H1 (cell line): Measurements from ENCODE around the gene CETN1. TPM values are rescaled to one million over a fixed set of nuclear protein-coding genes. Genes with fewer than 3 reads are reported as not detected.

ENCODE experiments used
- CTCF ChIA-PET: fragments of 300-600 bp; sonication (Branson Sonifier 250); formaldehyde crosslinking; loops from one replicate; lab custom pipeline; 2021; ENCODE audit not compliant: partially characterized antibody; lab: Charles Lee
- POLR2A ChIA-PET: fragments of 300-600 bp; sonication (Branson Sonifier 250); formaldehyde crosslinking; loops from one replicate; lab custom pipeline; 2021; ENCODE audit warnings: inconsistent platforms; ENCODE audit not compliant: partially characterized antibody; lab: Charles Lee
- DNase-seq, 2 experiments: peaks; one replicate each; pipeline versions ENCODE4 v3.0.0 to v3.0.0-alpha.2; 2010 to 2022; ENCODE audit warnings: low spot score in 2 of 2, low read depth in 1 of 2, mixed read lengths in 1 of 2
- FAIRE-seq: peaks from 2 replicates; lab custom pipeline; 2011; peaks lifted over from hg19 to GRCh38; lab: Jason Lieb, UNC
- H2AFZ ChIP-seq: 2 replicates; pipeline ENCODE4 v1.8.1; 2012; ENCODE audit warnings: low read length, inconsistent platforms
- H2AK5ac ChIP-seq: 2 replicates; pipeline ENCODE4 v1.6.1; 2013; ENCODE audit warnings: low read depth, low read length
- H2BK120ac ChIP-seq: replicated peaks from 2 replicates; pipeline ENCODE3; 2013; ENCODE audit warnings: low read depth, low read length, inconsistent platforms
- H2BK12ac ChIP-seq: 2 replicates; pipeline ENCODE4 v1.6.1; 2013; ENCODE audit warnings: low read depth, low read length
- H2BK15ac ChIP-seq: 2 replicates; pipeline ENCODE4 v1.6.1; 2013; ENCODE audit warnings: low read length
- H2BK20ac ChIP-seq: 2 replicates; pipeline ENCODE4 v1.6.1; 2013; ENCODE audit warnings: low read length
- H2BK5ac ChIP-seq: 2 replicates; pipeline ENCODE4 v1.6.1; 2013; ENCODE audit warnings: low read depth, low read length
- H3K14ac ChIP-seq: 2 replicates; pipeline ENCODE4 v1.6.1; 2013; ENCODE audit warnings: inconsistent platforms; ENCODE audit not compliant: insufficient read length
- H3K18ac ChIP-seq: 2 replicates; pipeline ENCODE4 v1.6.1; 2013; ENCODE audit warnings: low read length; ENCODE audit errors: extremely low read depth
- H3K23ac ChIP-seq: 2 replicates; pipeline ENCODE4 v1.6.1; 2013; ENCODE audit warnings: inconsistent platforms; ENCODE audit not compliant: insufficient read length
- H3K23me2 ChIP-seq: 2 replicates; pipeline ENCODE4 v1.6.1; 2013; ENCODE audit warnings: low read depth, low read length
- H3K27ac ChIP-seq: 2 replicates; pipeline ENCODE4 v1.6.1; 2011; ENCODE audit warnings: low read depth, low read length, inconsistent platforms
- H3K27me3 ChIP-seq, 4 experiments: replicated peaks in 1 of 4; 1 replicate in 1 of 4; 2 replicates in 3 of 4; pipeline versions ENCODE4 v1.6.1 to v1.8.1; 2011 to 2013; ENCODE audit warnings: low read length in 3 of 4, mild to moderate bottlenecking in 3 of 4, inconsistent platforms in 2 of 4, mixed read lengths in 2 of 4, moderate library complexity in 1 of 4; ENCODE audit not compliant: control insufficient read depth in 3 of 4, insufficient read depth in 3 of 4; ENCODE audit errors: extremely low read depth in 1 of 4
- H3K36me3 ChIP-seq, 4 experiments: 2 replicates each; pipeline versions ENCODE4 v1.6.1 to v1.8.1; 2011 to 2013; ENCODE audit warnings: mild to moderate bottlenecking in 4 of 4, low read length in 3 of 4, moderate library complexity in 2 of 4, control low read depth in 1 of 4, inconsistent platforms in 1 of 4; ENCODE audit not compliant: insufficient read depth in 4 of 4, control insufficient read depth in 2 of 4
- H3K4ac ChIP-seq: replicated peaks from 2 replicates; pipeline ENCODE3; 2013; ENCODE audit warnings: low read length, low read depth, mixed read lengths, inconsistent platforms; ENCODE audit not compliant: insufficient read length
- H3K4me1 ChIP-seq, 4 experiments: replicated peaks in 1 of 4; 1 replicate in 1 of 4; 2 replicates in 3 of 4; pipeline versions ENCODE4 v1.6.1 to v1.8.1; 2011 to 2013; ENCODE audit warnings: low read length in 3 of 4, inconsistent platforms in 2 of 4, mixed read lengths in 1 of 4; ENCODE audit not compliant: insufficient read depth in 4 of 4, control insufficient read depth in 3 of 4
- H3K4me2 ChIP-seq, 2 experiments: 2 replicates each; pipeline versions ENCODE4 v1.6.1 to v1.8.1; 2011 to 2013; ENCODE audit warnings: low read depth in 2 of 2, low read length in 2 of 2, control low read depth in 1 of 2, inconsistent platforms in 1 of 2, mild to moderate bottlenecking in 1 of 2; ENCODE audit not compliant: insufficient read depth in 1 of 2
- H3K4me3 ChIP-seq, 4 experiments: fragments of 200-600, 300-600 bp in 1 of 4; sonication (generic), shearing (Covaris generic), sonication (Bioruptor Twin) in 1 of 4; 2 replicates each; pipeline versions ENCODE4 v1.5.1 to v1.8.1; 2011 to 2016; ENCODE audit warnings: low read length in 4 of 4, low read depth in 3 of 4, control low read depth in 2 of 4, inconsistent platforms in 2 of 4, mild to moderate bottlenecking in 2 of 4, mixed read lengths in 1 of 4, moderate library complexity in 1 of 4; ENCODE audit not compliant: insufficient read depth in 2 of 4; ENCODE audit errors: extremely low read depth in 1 of 4
- H3K56ac ChIP-seq: replicated peaks from 2 replicates; pipeline ENCODE3; 2013; ENCODE audit warnings: low read depth, mild to moderate bottlenecking, mixed read lengths, low read length, inconsistent platforms; ENCODE audit not compliant: insufficient read length
- H3K79me1 ChIP-seq: 2 replicates; pipeline ENCODE4 v1.6.1; 2013; ENCODE audit warnings: low read depth, low read length, control low read depth
- H3K79me2 ChIP-seq, 2 experiments: 2 replicates each; pipeline versions ENCODE4 v1.6.1 to v1.8.1; 2012 to 2013; ENCODE audit warnings: low read length in 2 of 2, mild to moderate bottlenecking in 2 of 2, inconsistent platforms in 1 of 2; ENCODE audit not compliant: insufficient read depth in 2 of 2, control insufficient read depth in 1 of 2
- H3K9ac ChIP-seq, 4 experiments: replicated peaks in 1 of 4; 1 replicate in 1 of 4; 2 replicates in 3 of 4; pipeline versions ENCODE4 v1.6.1 to v1.8.1; 2011 to 2013; ENCODE audit warnings: low read depth in 3 of 4, low read length in 3 of 4, control low read depth in 2 of 4, mild to moderate bottlenecking in 2 of 4, moderate library complexity in 2 of 4, inconsistent platforms in 1 of 4; ENCODE audit errors: extremely low read depth in 1 of 4
- H3K9me3 ChIP-seq, 2 experiments: 2 replicates each; pipeline versions ENCODE4 v1.6.1 to v1.8.1; 2012 to 2013; ENCODE audit warnings: mild to moderate bottlenecking in 2 of 2, moderate library complexity in 2 of 2, control low read depth in 1 of 2, inconsistent platforms in 1 of 2, low read depth in 1 of 2, low read length in 1 of 2, mixed read lengths in 1 of 2; ENCODE audit not compliant: insufficient read depth in 2 of 2
- H4K20me1 ChIP-seq, 2 experiments: replicated peaks in 1 of 2; 2 replicates each; pipeline versions ENCODE3 to v1.8.1; 2011 to 2013; ENCODE audit warnings: inconsistent platforms in 2 of 2, low read length in 2 of 2, mild to moderate bottlenecking in 1 of 2; ENCODE audit not compliant: insufficient read depth in 2 of 2, control insufficient read depth in 1 of 2
- H4K5ac ChIP-seq: 2 replicates; pipeline ENCODE4 v1.6.1; 2013; ENCODE audit warnings: low read length, low read depth, mixed read lengths, inconsistent platforms; ENCODE audit not compliant: insufficient read length
- H4K8ac ChIP-seq: 2 replicates; pipeline ENCODE4 v1.8.0; 2013; ENCODE audit warnings: mild to moderate bottlenecking, moderate library complexity, low read length, inconsistent platforms; ENCODE audit not compliant: insufficient read depth; ENCODE audit errors: extremely low read depth
- H4K91ac ChIP-seq: replicated peaks from 2 replicates; pipeline ENCODE3; 2013; ENCODE audit warnings: low read length, mixed read lengths, inconsistent platforms; ENCODE audit not compliant: insufficient read length
- CHD2 ChIP-seq: IDR thresholded peaks from 2 replicates; pipeline ENCODE4 v1.6.1; 2012; ENCODE audit warnings: low read length, improper control_type of control experiment
- KDM1A ChIP-seq: fragments of 200-600, 300-600 bp; sonication (generic); IDR thresholded peaks from 2 replicates; pipeline ENCODE4 v1.7.1; 2016; ENCODE audit warnings: mild to moderate bottlenecking, low read length, borderline replicate concordance
- SAP30 ChIP-seq: fragments of 300-600 bp; sonication (generic); IDR thresholded peaks from 2 replicates; pipeline ENCODE4 v1.7.1; 2012; ENCODE audit warnings: low read length, moderate library complexity, mild to moderate bottlenecking, inconsistent platforms; ENCODE audit not compliant: insufficient read depth, insufficient replicate concordance
- SP4 ChIP-seq: IDR thresholded peaks from 2 replicates; pipeline ENCODE4 v1.6.1; 2012; ENCODE audit warnings: low read length, inconsistent platforms
- TCF12 ChIP-seq: IDR thresholded peaks from 2 replicates; pipeline ENCODE4 v1.6.1; 2011; ENCODE audit warnings: low read depth, mild to moderate bottlenecking, low read length
- TEAD4 ChIP-seq: IDR thresholded peaks from 2 replicates; pipeline ENCODE4 v1.6.1; 2012; ENCODE audit warnings: low read depth, low read length, inconsistent platforms, mixed read lengths
- ZNF274 ChIP-seq: IDR thresholded peaks from 2 replicates; pipeline ENCODE4 v1.7.0; 2012; ENCODE audit warnings: low read length, borderline replicate concordance; ENCODE audit errors: extremely low read depth
- WGBS, 2 experiments: shearing (Covaris generic) in 1 of 2; methylation state at CpG; one replicate each; pipeline versions ENCODE4 v1.1.6 to v1.1.7; 2013 to 2015; ENCODE audit warnings: low lambda C conversion rate in 2 of 2, mixed read lengths in 2 of 2, inconsistent platforms in 1 of 2, low coverage in 1 of 2, missing lambda C conversion rate in 1 of 2; ENCODE audit not compliant: insufficient replicate concordance in 2 of 2, insufficient coverage in 1 of 2, insufficient read length in 1 of 2; ENCODE audit errors: extremely low coverage in 1 of 2, missing lambda C conversion rate in 1 of 2; 5-methylcytosine and 5-hydroxymethylcytosine counted together
- polyA plus RNA-seq, 7 experiments: library from polyadenylated mRNA; depleted of rRNA in 3 of 7; stranded (reverse) in 5 of 7; unstranded in 2 of 7; fragments of >200 nt in 5 of 7; fragments of 200-250 nt in 2 of 7; gene quantifications; 1 replicate in 5 of 7; 2 replicates in 1 of 7; 4 replicates in 1 of 7; pipeline versions ENCODE4 v1.2.1 to v1.2.3, GENCODE V29; 2011 to 2013; ENCODE audit warnings: missing spikeins in 2 of 7, mixed read lengths in 2 of 7
- total RNA-seq: library from RNA; stranded (reverse); fragmentation: NEBNext Ultra II Directional; extraction: Animal tissue kit (Norgen Biotek cat#: 25700); gene quantifications from 2 replicates; pipeline ENCODE4 v1.2.1, GENCODE V29; 2021
- TF ChIP-seq, protein P1 (sequence below): IDR thresholded peaks from 2 replicates; pipeline ENCODE4 v1.6.1; 2012; ENCODE audit warnings: low read length, inconsistent platforms
- TF ChIP-seq, protein P2 (sequence below), 3 experiments: IDR thresholded peaks; 1 replicate in 2 of 3; 2 replicates in 1 of 3; pipeline versions ENCODE4 v1.5.1 to v1.6.1; 2011; ENCODE audit warnings: low read length in 3 of 3, mild to moderate bottlenecking in 3 of 3, inconsistent platforms in 2 of 3, low read depth in 1 of 3, moderate library complexity in 1 of 3; ENCODE audit not compliant: insufficient read depth in 1 of 3; ENCODE audit errors: control extremely low read depth in 1 of 3

Gene CETN1
- total and polyA plus RNA-seq, 2 of the 8 experiments (the other 6 are each of a cell fraction or from before 2014, with no cell fraction given): not detected

DNA sequence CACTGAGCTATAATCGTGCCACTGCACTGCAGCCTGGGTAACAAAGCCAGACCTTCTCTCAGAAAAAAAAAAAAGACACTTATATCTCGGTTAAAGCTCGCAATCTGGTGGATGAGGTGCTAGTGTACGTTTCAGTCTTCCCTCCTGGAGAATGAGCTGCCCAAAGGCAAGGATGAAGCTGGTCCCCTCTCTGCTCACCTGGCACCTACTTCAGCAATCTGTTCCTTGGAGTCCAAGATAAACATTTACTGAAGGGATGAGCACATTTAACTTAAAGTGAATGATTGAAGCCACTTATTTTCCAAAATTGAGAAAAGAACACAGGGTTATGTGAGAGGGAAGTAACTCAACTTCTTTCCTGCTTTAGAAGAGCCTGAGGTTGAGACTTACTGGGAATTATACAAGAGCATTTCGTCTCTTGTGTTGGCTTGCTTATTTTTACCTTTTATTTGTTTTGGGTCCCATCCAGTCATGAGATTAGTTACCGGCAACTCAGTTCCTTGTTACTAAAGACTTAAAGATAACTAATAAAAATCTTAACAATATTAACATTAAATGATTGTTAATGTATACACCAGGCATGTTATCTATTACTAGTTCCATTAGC lies 46.1 kb upstream of the CETN1 start:
- no peak overlapping the region for H3K9ac ChIP-seq
- H4K5ac ChIP-seq: no peak overlapping the region
- H2AK5ac ChIP-seq: no peak overlapping the region
- no peaks in the 10 kb centered on the region for H3K9me3 ChIP-seq
- no peak overlapping the region for H3K23ac ChIP-seq
- no peak overlapping the region for H2AFZ ChIP-seq
- H3K4me3 ChIP-seq: no peak overlapping the region
- no peak overlapping the region for H4K91ac ChIP-seq
- no peaks in the 10 kb centered on the region for H3K4me1 ChIP-seq
- no peaks in the 10 kb centered on the region for H4K20me1 ChIP-seq
- H3K23me2 ChIP-seq: no peaks in the 10 kb centered on the region
- no peak overlapping the region for H3K18ac ChIP-seq
- TF ChIP-seq KDM1A: no peak
- TF ChIP-seq SAP30: no peak
- TF ChIP-seq TEAD4: no peak
- no peak for TF ChIP-seq SP4
- TF ChIP-seq ZNF274: no peak
- TF ChIP-seq TCF12: no peak
- TF ChIP-seq, protein P1, sequence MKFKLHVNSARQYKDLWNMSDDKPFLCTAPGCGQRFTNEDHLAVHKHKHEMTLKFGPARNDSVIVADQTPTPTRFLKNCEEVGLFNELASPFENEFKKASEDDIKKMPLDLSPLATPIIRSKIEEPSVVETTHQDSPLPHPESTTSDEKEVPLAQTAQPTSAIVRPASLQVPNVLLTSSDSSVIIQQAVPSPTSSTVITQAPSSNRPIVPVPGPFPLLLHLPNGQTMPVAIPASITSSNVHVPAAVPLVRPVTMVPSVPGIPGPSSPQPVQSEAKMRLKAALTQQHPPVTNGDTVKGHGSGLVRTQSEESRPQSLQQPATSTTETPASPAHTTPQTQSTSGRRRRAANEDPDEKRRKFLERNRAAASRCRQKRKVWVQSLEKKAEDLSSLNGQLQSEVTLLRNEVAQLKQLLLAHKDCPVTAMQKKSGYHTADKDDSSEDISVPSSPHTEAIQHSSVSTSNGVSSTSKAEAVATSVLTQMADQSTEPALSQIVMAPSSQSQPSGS: no peak
- no peak for TF ChIP-seq CHD2
- TF ChIP-seq, protein P2, sequence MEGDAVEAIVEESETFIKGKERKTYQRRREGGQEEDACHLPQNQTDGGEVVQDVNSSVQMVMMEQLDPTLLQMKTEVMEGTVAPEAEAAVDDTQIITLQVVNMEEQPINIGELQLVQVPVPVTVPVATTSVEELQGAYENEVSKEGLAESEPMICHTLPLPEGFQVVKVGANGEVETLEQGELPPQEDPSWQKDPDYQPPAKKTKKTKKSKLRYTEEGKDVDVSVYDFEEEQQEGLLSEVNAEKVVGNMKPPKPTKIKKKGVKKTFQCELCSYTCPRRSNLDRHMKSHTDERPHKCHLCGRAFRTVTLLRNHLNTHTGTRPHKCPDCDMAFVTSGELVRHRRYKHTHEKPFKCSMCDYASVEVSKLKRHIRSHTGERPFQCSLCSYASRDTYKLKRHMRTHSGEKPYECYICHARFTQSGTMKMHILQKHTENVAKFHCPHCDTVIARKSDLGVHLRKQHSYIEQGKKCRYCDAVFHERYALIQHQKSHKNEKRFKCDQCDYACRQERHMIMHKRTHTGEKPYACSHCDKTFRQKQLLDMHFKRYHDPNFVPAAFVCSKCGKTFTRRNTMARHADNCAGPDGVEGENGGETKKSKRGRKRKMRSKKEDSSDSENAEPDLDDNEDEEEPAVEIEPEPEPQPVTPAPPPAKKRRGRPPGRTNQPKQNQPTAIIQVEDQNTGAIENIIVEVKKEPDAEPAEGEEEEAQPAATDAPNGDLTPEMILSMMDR (IDR thresholded peaks at IDR 0.05; ENCODE audit: control extremely low read depth in 1 of 3, insufficient read depth in 1 of 3, low read depth in 1 of 3, low read length in 3 of 3): no peak
- no peak overlapping the region for H2BK20ac ChIP-seq
- no peak for FAIRE-seq
- 94% methylated on average over 6 of the region's 6 CpGs; no CpG with 5 or more reads in 1 of the 2 experiments for WGBS, 2 experiments
- no peak overlapping the region for H3K4ac ChIP-seq
- H2BK5ac ChIP-seq: no peak overlapping the region
- H3K79me1 ChIP-seq: no peaks in the 10 kb centered on the region
- H3K79me2 ChIP-seq: no peaks in the 10 kb centered on the region
- CTCF ChIA-PET: interaction anchor here (0.6 to 1.4 kb wide), 3 partner anchors 37 to 1702 kb away, joined by 3 to 5 read pairs (median 4); no protein-coding TSS in a partner anchor
- no peak overlapping the region for H2BK15ac ChIP-seq
- no peaks in the 10 kb centered on the region for H3K36me3 ChIP-seq
- POLR2A ChIA-PET: no interaction called here
- H2BK12ac ChIP-seq: no peak overlapping the region
- H3K14ac ChIP-seq: no peak overlapping the region
- DNase-seq: no peak
- no peak overlapping the region for H3K56ac ChIP-seq
- no peak overlapping the region for H4K8ac ChIP-seq
- H2BK120ac ChIP-seq: no peak overlapping the region
- H3K27ac ChIP-seq: no peak overlapping the region
- H3K27me3 ChIP-seq: no peaks in the 10 kb centered on the region
- no peak overlapping the region for H3K4me2 ChIP-seq
